Measurements from ENCODE around the gene TXLNB. TPM values are rescaled to one million over a fixed set of nuclear protein-coding genes. Genes with fewer than 3 reads are reported as not detected.
A peak's percentile ranks its signal among the peaks of the same experiment; 100 is the strongest.

Gene TXLNB
- polyA plus RNA-seq, 1 of the 3 experiments (the other 2 are of a cell fraction), result 0.12 TPM

GRCh38 chr6:139311831-139312230 lies 20.0 kb upstream of the TXLNB start:
- H3F3A ChIP-seq (replicated peaks; ENCODE audit: insufficient read depth), result no peaks in the 10 kb centered on the region
- ChIA-PET POLR2A (no interaction called here), CTCF (no interaction called here)
- H3K27me3 ChIP-seq (ENCODE audit: insufficient read depth), result no peaks in the 10 kb centered on the region; the same call in 1 of the 2 replicates
- DNase-seq, result no peak
- no peak overlapping the region for H3K27ac ChIP-seq (ENCODE audit: low read depth in 2 of 2, low read length in 1 of 2)
- no peaks in the 10 kb centered on the region for H3K36me3 ChIP-seq (replicated peaks in 1 of 2; ENCODE audit: control insufficient read depth in 1 of 2, insufficient read depth in 2 of 2, low read length in 1 of 2)
- H4K20me1 ChIP-seq (ENCODE audit: insufficient read depth), result no peaks in the 10 kb centered on the region
- no peaks in the 10 kb centered on the region for H3K9me2 ChIP-seq
- H2AFZ ChIP-seq (ENCODE audit: low read depth), result no peak overlapping the region
- TF ChIP-seq EZH2phosphoT487 (IDR thresholded peaks at IDR 0.05; ENCODE audit: borderline replicate concordance, low read depth), result no peak
- no peak for TF ChIP-seq SIN3A (IDR thresholded peaks at IDR 0.05; ENCODE audit: borderline replicate concordance, low read depth, low read length)
- no peak for TF ChIP-seq GATA2 (CRISPR knock-in tag; IDR thresholded peaks at IDR 0.05)
- TF ChIP-seq POLR2AphosphoS5 (IDR thresholded peaks at IDR 0.05; ENCODE audit: low read depth, low read length), result no peak
- no peaks in the 10 kb centered on the region for H3K79me2 ChIP-seq (ENCODE audit: insufficient read depth)
- no peaks in the 10 kb centered on the region for H3K4me1 ChIP-seq (ENCODE audit: control insufficient read depth in 1 of 2, insufficient read depth in 2 of 2, low read depth in 1 of 2, low read length in 1 of 2)
- no peak overlapping the region for H3K9ac ChIP-seq
- WGBS (ENCODE audit: low lambda C conversion rate), result 4% methylated on average over 2 of the region's 2 CpGs
- no peak overlapping the region for H3K4me2 ChIP-seq
- no peaks in the 10 kb centered on the region for H3K9me3 ChIP-seq
- H3K4me3 ChIP-seq (ENCODE audit: low read depth in 2 of 2, low read length in 1 of 2), result 0 out of 4 replicates have a peak overlapping the region, but pooled peaks of 1 of the 2 experiments have one; percentile 6

- Histone ChIP-seq H3K79me2 (ENCODE audit: insufficient read depth) (no peaks in the 10 kb centered on the region), H3K27ac (ENCODE audit: low read depth in 2 of 2, low read length in 1 of 2) (no peak overlapping the region), H3K4me1 (ENCODE audit: control insufficient read depth in 1 of 2, insufficient read depth in 2 of 2, low read depth in 1 of 2, low read length in 1 of 2) (no peaks in the 10 kb centered on the region), H3K9me3 (no peaks in the 10 kb centered on the region), H3K4me3 (ENCODE audit: low read depth in 2 of 2, low read length in 1 of 2) (no peak overlapping the region), H3K9ac (no peak overlapping the region), H3K9me2 (no peaks in the 10 kb centered on the region), H3F3A (replicated peaks; ENCODE audit: insufficient read depth) (no peaks in the 10 kb centered on the region), H4K20me1 (ENCODE audit: insufficient read depth) (no peaks in the 10 kb centered on the region), H2AFZ (ENCODE audit: low read depth) (no peak overlapping the region), H3K27me3 (ENCODE audit: insufficient read depth) (no peaks in the 10 kb centered on the region; the same call in 1 of the 2 replicates), H3K4me2 (no peak overlapping the region), H3K36me3 (replicated peaks in 1 of 2; ENCODE audit: control insufficient read depth in 1 of 2, insufficient read depth in 2 of 2, low read length in 1 of 2) (no peaks in the 10 kb centered on the region)
- no peak for DNase-seq
- CTCF ChIA-PET, result no interaction called here
- TF ChIP-seq RFX5 (IDR thresholded peaks at IDR 0.05; ENCODE audit: low read length), result no peak
- TF ChIP-seq CHD2 (IDR thresholded peaks at IDR 0.05; ENCODE audit: low read length, partially characterized antibody), result no peak
- no peak for TF ChIP-seq RXRA (IDR thresholded peaks at IDR 0.05; ENCODE audit: borderline replicate concordance, low read depth)
- no peak for TF ChIP-seq SMC3 (IDR thresholded peaks at IDR 0.05; ENCODE audit: low read depth, low read length)
- TF ChIP-seq TEAD4 (IDR thresholded peaks at IDR 0.05; ENCODE audit: borderline replicate concordance, insufficient read depth), result no peak
- TF ChIP-seq GATA2 (CRISPR knock-in tag; IDR thresholded peaks at IDR 0.05), result no peak
- TF ChIP-seq EP300 (IDR thresholded peaks at IDR 0.05; ENCODE audit: borderline replicate concordance in 1 of 2, low read depth in 1 of 2, low read length in 1 of 2), result no peak
- TF ChIP-seq TCF12 (IDR thresholded peaks at IDR 0.05), result no peak
- TF ChIP-seq ZBTB33 (IDR thresholded peaks at IDR 0.05; ENCODE audit: borderline replicate concordance, low read depth), result no peak
- TF ChIP-seq FOXJ3 (CRISPR knock-in tag; IDR thresholded peaks at IDR 0.05), result no peak
- no peak for TF ChIP-seq FOXM1 (IDR thresholded peaks at IDR 0.05; ENCODE audit: low read depth)
- no peak for TF ChIP-seq EZH2phosphoT487 (IDR thresholded peaks at IDR 0.05; ENCODE audit: borderline replicate concordance, low read depth)
- no peak for TF ChIP-seq RAD21 (IDR thresholded peaks at IDR 0.05; ENCODE audit: low read length)
- WGBS (ENCODE audit: low lambda C conversion rate), result 22% methylated on average over 2 of the region's 2 CpGs
- POLR2A ChIA-PET, result no interaction called here
Observed at GRCh38 chr6:139308936-139309603, 17.3 kb upstream of the TXLNB start.
